Natural killer cell (primary cell): Measurements from ENCODE around the gene LCA5L. TPM values are rescaled to one million over a fixed set of nuclear protein-coding genes. Genes with fewer than 3 reads are reported as not detected.

Experiments used
- ATAC-seq, 3 donors: fragments of 150-1000 bp in 2 of 3; fragments of 200-7000 bp in 1 of 3; cut with Tn5 transposase; 1 replicate in 1 of 3; 2 replicates in 2 of 3; pipeline ENCODE4 v1.10.0; 2021; ENCODE audit warnings: mild to moderate bottlenecking in 2 of 3, moderate library complexity in 2 of 3
- DNase-seq, 2 donors: peaks; one replicate each; pipeline versions ENCODE4 v3.0.0 to v3.0.0-alpha.2; 2013 to 2021; ENCODE audit warnings: mixed read lengths in 1 of 2
- H3K27ac ChIP-seq: one replicate; pipeline ENCODE4 v1.5.1; 2013; ENCODE audit warnings: mild to moderate bottlenecking, low read length
- H3K27me3 ChIP-seq: one replicate; pipeline ENCODE4 v1.6.1; 2013; ENCODE audit warnings: low read length; ENCODE audit not compliant: control insufficient read depth, insufficient read depth
- H3K36me3 ChIP-seq: one replicate; pipeline ENCODE4 v1.6.1; 2013; ENCODE audit warnings: low read length; ENCODE audit not compliant: control insufficient read depth, insufficient read depth
- H3K4me1 ChIP-seq: one replicate; pipeline ENCODE4 v1.6.1; 2013; ENCODE audit warnings: low read length; ENCODE audit not compliant: control insufficient read depth, insufficient read depth
- H3K4me3 ChIP-seq: one replicate; pipeline ENCODE4 v1.5.1; 2013; ENCODE audit warnings: low read length
- H3K9me3 ChIP-seq: one replicate; pipeline ENCODE4 v1.6.1; 2013; ENCODE audit warnings: low read length; ENCODE audit not compliant: control insufficient read depth, insufficient read depth
- H3K27ac Mint-ChIP-seq, 2 donors: one replicate each; pipeline ENCODE4 v1.8.0; 2022; ENCODE audit warnings: mild to moderate bottlenecking in 2 of 2, mixed read lengths in 2 of 2, moderate library complexity in 1 of 2
- H3K27me3 Mint-ChIP-seq, 2 donors: one replicate each; pipeline ENCODE4 v1.8.0; 2022; ENCODE audit warnings: low read depth in 2 of 2, mixed read lengths in 2 of 2
- H3K36me3 Mint-ChIP-seq: one replicate; pipeline ENCODE4 v1.8.0; 2022; ENCODE audit warnings: mixed read lengths
- H3K4me1 Mint-ChIP-seq, 2 donors: one replicate each; pipeline ENCODE4 v1.8.0; 2022; ENCODE audit warnings: mixed read lengths in 2 of 2
- H3K4me3 Mint-ChIP-seq: one replicate; pipeline ENCODE4 v1.8.0; 2022; ENCODE audit warnings: mild to moderate bottlenecking, moderate library complexity, mixed read lengths
- H3K9me3 Mint-ChIP-seq, 2 donors: one replicate each; pipeline ENCODE4 v1.8.0; 2022; ENCODE audit warnings: mixed read lengths in 2 of 2
- WGBS: methylation state at CpG from one replicate; pipeline ENCODE4 v1.1.7; 2013; ENCODE audit warnings: missing lambda C conversion rate; ENCODE audit not compliant: insufficient coverage; 5-methylcytosine and 5-hydroxymethylcytosine counted together
- intact Hi-C: fragments of 100-400 bp; cut with micrococcal nuclease; formaldehyde crosslinking; loops from one replicate; pipeline ENCODE4 v1.14.2; 2022
- total RNA-seq, 4 donors: library from RNA; stranded (reverse); fragments of 120-200 nt in 1 of 4; gene quantifications; one replicate each; pipeline versions ENCODE4 v1.2.3 to v1.2.4, GENCODE V29; 2013 to 2022
- TF ChIP-seq, protein P1 (sequence below): fragments of 200-600 bp; IDR thresholded peaks from one replicate; pipeline ENCODE4 v1.8.0; 2022; ENCODE audit warnings: antibody characterized with exemption

Gene LCA5L
- total RNA-seq, 3 donors from 2014 or later (not counting 1 experiment from before 2014, with no cell fraction given) = 0.14 to 0.84 TPM; not detected in 1

- Mint-ChIP-seq H3K9me3 (no peaks in the 10 kb centered on the region), H3K27me3 (peaks cover 14 to 19% of the 10 kb centered on the region in 2 donors), H3K27ac (no peak overlapping the region), H3K4me1 (no peaks in the 10 kb centered on the region), H3K36me3 (no peaks in the 10 kb centered on the region), H3K4me3 (no peak overlapping the region)
- Histone ChIP-seq H3K4me1 (no peaks in the 10 kb centered on the region), H3K27me3 (no peaks in the 10 kb centered on the region), H3K4me3 (no peak overlapping the region), H3K27ac (no peak overlapping the region), H3K9me3 (no peaks in the 10 kb centered on the region), H3K36me3 (no peaks in the 10 kb centered on the region)
- 64% methylated on average over 3 of the region's 4 CpGs for WGBS
- DNase-seq (no peak), ATAC-seq (no peak)
- intact Hi-C loops = no loop called here
- TF ChIP-seq, protein P1, sequence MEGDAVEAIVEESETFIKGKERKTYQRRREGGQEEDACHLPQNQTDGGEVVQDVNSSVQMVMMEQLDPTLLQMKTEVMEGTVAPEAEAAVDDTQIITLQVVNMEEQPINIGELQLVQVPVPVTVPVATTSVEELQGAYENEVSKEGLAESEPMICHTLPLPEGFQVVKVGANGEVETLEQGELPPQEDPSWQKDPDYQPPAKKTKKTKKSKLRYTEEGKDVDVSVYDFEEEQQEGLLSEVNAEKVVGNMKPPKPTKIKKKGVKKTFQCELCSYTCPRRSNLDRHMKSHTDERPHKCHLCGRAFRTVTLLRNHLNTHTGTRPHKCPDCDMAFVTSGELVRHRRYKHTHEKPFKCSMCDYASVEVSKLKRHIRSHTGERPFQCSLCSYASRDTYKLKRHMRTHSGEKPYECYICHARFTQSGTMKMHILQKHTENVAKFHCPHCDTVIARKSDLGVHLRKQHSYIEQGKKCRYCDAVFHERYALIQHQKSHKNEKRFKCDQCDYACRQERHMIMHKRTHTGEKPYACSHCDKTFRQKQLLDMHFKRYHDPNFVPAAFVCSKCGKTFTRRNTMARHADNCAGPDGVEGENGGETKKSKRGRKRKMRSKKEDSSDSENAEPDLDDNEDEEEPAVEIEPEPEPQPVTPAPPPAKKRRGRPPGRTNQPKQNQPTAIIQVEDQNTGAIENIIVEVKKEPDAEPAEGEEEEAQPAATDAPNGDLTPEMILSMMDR = no peak
Measured at GRCh38 chr21:39479164-39479813, 33.7 kb upstream of the LCA5L start.

DNA sequence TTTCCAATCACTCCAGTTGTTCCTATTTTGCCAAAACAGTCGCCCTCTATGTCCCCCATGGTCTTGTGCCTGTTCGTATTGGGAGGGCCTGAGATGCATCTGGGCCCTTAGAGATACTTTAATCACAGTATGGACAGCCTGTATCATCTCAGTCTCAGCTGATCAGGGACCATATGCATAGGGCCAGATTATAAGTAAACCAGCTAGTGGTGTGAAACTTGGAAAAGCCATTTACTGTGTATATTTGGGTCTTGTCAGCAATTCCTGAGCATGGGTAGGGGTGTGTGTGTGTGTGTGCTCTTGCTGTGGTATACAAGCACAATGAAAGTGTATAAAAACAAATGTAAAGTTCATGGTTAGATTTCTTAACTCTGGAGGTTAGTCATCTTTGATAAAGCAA is 29.0 kb upstream of the LCA5L start:
- Histone ChIP-seq H3K4me3 (no peak overlapping the region), H3K27me3 (no peaks in the 10 kb centered on the region), H3K27ac (no peak overlapping the region), H3K4me1 (no peaks in the 10 kb centered on the region), H3K9me3 (no peaks in the 10 kb centered on the region), H3K36me3 (no peaks in the 10 kb centered on the region)
- H3K36me3 Mint-ChIP-seq = no peaks in the 10 kb centered on the region
- peaks cover 5 to 21% of the 10 kb centered on the region in 2 donors for H3K27me3 Mint-ChIP-seq
- H3K27ac Mint-ChIP-seq = no peak overlapping the region
- H3K9me3 Mint-ChIP-seq = no peaks in the 10 kb centered on the region
- no peaks in the 10 kb centered on the region for H3K4me1 Mint-ChIP-seq
- ATAC-seq = no peak
- TF ChIP-seq, protein P1 = no peak
- H3K4me3 Mint-ChIP-seq = no peak overlapping the region
- WGBS = 96% methylated on average over 2 of the region's 2 CpGs
- DNase-seq = no peak
- intact Hi-C loops = no loop called here

GRCh38 chr21:39472786-39473185 is 27.2 kb upstream of the LCA5L start:
- Histone ChIP-seq H3K27ac (no peak overlapping the region), H3K9me3 (no peaks in the 10 kb centered on the region), H3K4me1 (no peaks in the 10 kb centered on the region), H3K36me3 (no peaks in the 10 kb centered on the region), H3K27me3 (no peaks in the 10 kb centered on the region), H3K4me3 (no peak overlapping the region)
- Mint-ChIP-seq H3K4me3 (no peak overlapping the region), H3K27me3 (peaks cover 0 to 16% of the 10 kb centered on the region in 2 donors), H3K9me3 (no peaks in the 10 kb centered on the region), H3K36me3 (no peaks in the 10 kb centered on the region), H3K4me1 (no peaks in the 10 kb centered on the region), H3K27ac (no peak overlapping the region)
- WGBS = 79% methylated on average over 4 of the region's 4 CpGs
- TF ChIP-seq, protein P1 = no peak
- ATAC-seq = no peak
- intact Hi-C loops = no loop called here
- no peak for DNase-seq

- peaks cover 0 to 16% of the 10 kb centered on the region in 2 donors for H3K27me3 Mint-ChIP-seq
- no peak overlapping the region for H3K4me3 Mint-ChIP-seq
- H3K4me1 ChIP-seq = no peaks in the 10 kb centered on the region
- intact Hi-C loops = no loop called here
- TF ChIP-seq, protein P1 = no peak
- H3K36me3 ChIP-seq = no peaks in the 10 kb centered on the region
- H3K9me3 Mint-ChIP-seq = no peaks in the 10 kb centered on the region
- H3K27me3 ChIP-seq = no peaks in the 10 kb centered on the region
- H3K27ac ChIP-seq = no peak overlapping the region
- no peak overlapping the region for H3K27ac Mint-ChIP-seq
- ATAC-seq (no peak), DNase-seq (no peak)
- WGBS = no CpG with 5 or more reads among the region's 3 CpGs
- no peaks in the 10 kb centered on the region for H3K36me3 Mint-ChIP-seq
- H3K4me3 ChIP-seq = no peak overlapping the region
- no peaks in the 10 kb centered on the region for H3K9me3 ChIP-seq
- H3K4me1 Mint-ChIP-seq = no peaks in the 10 kb centered on the region
Measured at GRCh38 chr21:39471598-39471997, 26.0 kb upstream of the LCA5L start.
